ENCODE data around the gene ASB3. TPM values are rescaled to one million over a fixed set of nuclear protein-coding genes. Genes with fewer than 3 reads are reported as not detected.

Gene ASB3
- polyA plus RNA-seq, 2 of the 4 experiments (the other 2 are of a cell fraction), result 13.5 to 35.9 TPM

DNA sequence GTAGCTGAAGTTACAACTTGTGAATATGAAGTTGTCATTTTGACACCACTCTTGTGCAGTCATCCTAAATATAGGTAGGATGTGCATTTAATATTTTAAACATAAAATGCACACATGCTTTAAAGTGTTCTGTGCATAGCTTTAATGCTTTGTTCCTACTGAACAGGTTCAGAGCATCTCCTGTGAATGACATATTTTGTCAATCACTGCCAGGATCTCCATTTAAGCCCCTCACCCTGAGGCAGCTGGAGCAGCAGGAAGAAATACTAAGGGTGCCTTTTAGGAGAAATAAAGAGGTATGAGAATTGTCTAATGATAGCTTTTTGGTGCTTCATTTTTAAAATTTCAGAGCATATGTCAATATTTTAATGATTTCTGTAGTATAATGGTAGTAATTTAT is 14.8 kb upstream of the ASB3 start (continued):
- TF ChIP-seq HEYL (CRISPR knock-in tag; IDR thresholded peaks at IDR 0.05), result no peak

DNA sequence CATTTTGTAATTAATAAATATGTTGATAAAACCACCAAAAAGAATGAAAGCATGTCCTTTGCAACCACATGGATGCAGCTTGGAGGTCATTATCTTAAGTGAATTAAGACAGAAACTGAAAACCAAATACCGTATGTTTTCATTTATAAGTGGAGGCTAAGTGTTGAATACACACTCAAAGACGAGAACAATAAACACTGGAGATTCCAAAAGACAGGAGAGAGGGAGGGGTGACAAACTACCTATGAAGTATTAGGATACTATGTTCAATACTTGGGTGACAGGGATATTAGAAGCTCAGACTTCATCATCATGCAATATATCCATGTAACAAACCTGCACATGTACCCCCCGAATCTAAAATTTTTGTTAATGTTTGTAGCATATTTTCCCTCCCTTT is 7.1 kb upstream of the ASB3 start:
- no peak overlapping the region for H3K4me2 ChIP-seq
- H3K4me1 ChIP-seq, result no peaks in the 10 kb centered on the region; the same call in 2 of the 3 replicates
- no peak overlapping the region for H3K27ac ChIP-seq
- TF ChIP-seq BHLHE40 (IDR thresholded peaks at IDR 0.05; ENCODE audit: low read depth, low read length) (no peak), NPAS2 (CRISPR knock-in tag; IDR thresholded peaks at IDR 0.05; ENCODE audit: borderline replicate concordance) (no peak), ZSCAN20 (CRISPR knock-in tag; IDR thresholded peaks at IDR 0.05) (no peak), RCOR1 (IDR thresholded peaks at IDR 0.05; ENCODE audit: low read depth, low read length) (no peak), PBX3 (IDR thresholded peaks at IDR 0.05) (no peak), KDM1A (IDR thresholded peaks at IDR 0.05; ENCODE audit: low read depth) (no peak), CHD2 (IDR thresholded peaks at IDR 0.05; ENCODE audit: low read length, partially characterized antibody) (no peak), REST (IDR thresholded peaks at IDR 0.05) (no peak), RARB (CRISPR knock-in tag; IDR thresholded peaks at IDR 0.05) (no peak)
- TF ChIP-seq, protein P1, sequence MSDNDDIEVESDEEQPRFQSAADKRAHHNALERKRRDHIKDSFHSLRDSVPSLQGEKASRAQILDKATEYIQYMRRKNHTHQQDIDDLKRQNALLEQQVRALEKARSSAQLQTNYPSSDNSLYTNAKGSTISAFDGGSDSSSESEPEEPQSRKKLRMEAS (IDR thresholded peaks at IDR 0.05), result no peak
- TF ChIP-seq, protein P2, sequence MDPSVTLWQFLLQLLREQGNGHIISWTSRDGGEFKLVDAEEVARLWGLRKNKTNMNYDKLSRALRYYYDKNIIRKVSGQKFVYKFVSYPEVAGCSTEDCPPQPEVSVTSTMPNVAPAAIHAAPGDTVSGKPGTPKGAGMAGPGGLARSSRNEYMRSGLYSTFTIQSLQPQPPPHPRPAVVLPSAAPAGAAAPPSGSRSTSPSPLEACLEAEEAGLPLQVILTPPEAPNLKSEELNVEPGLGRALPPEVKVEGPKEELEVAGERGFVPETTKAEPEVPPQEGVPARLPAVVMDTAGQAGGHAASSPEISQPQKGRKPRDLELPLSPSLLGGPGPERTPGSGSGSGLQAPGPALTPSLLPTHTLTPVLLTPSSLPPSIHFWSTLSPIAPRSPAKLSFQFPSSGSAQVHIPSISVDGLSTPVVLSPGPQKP (IDR thresholded peaks at IDR 0.05; ENCODE audit: low read depth, low read length), result no peak
- TF ChIP-seq, protein P3, sequence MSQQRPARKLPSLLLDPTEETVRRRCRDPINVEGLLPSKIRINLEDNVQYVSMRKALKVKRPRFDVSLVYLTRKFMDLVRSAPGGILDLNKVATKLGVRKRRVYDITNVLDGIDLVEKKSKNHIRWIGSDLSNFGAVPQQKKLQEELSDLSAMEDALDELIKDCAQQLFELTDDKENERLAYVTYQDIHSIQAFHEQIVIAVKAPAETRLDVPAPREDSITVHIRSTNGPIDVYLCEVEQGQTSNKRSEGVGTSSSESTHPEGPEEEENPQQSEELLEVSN (IDR thresholded peaks at IDR 0.05; ENCODE audit: borderline replicate concordance, low read depth), result no peak
- no peak for ATAC-seq
- H3K9me3 ChIP-seq, result no peaks in the 10 kb centered on the region
- no peak for DNase-seq (ENCODE audit: low read depth in 1 of 2, low spot score in 1 of 2)
- no peak overlapping the region for H3K4me3 ChIP-seq
- FAIRE-seq, result no peak
- CTCF ChIA-PET, result no interaction called here
- WGBS (ENCODE audit: missing lambda C conversion rate), result 88% methylated on average over 3 of the region's 3 CpGs
- POLR2A ChIA-PET, result no interaction called here

GRCh38 chr2:53793261-53793660 is 6.5 kb upstream of the ASB3 start:
- Histone ChIP-seq H3K27ac (no peak overlapping the region), H3K4me1 (peaks cover 6% of the 10 kb centered on the region; the same call in 1 of the 3 replicates), H3K4me2 (no peak overlapping the region), H3K9me3 (no peaks in the 10 kb centered on the region), H3K4me3 (no peak overlapping the region)
- DNase-seq (ENCODE audit: low read depth in 1 of 2, low spot score in 1 of 2) (no peak), FAIRE-seq (no peak), ATAC-seq (no peak)
- POLR2A ChIA-PET, result no interaction called here
- WGBS (ENCODE audit: missing lambda C conversion rate), result 92% methylated on average over 3 of the region's 3 CpGs
- TF ChIP-seq, protein P4, sequence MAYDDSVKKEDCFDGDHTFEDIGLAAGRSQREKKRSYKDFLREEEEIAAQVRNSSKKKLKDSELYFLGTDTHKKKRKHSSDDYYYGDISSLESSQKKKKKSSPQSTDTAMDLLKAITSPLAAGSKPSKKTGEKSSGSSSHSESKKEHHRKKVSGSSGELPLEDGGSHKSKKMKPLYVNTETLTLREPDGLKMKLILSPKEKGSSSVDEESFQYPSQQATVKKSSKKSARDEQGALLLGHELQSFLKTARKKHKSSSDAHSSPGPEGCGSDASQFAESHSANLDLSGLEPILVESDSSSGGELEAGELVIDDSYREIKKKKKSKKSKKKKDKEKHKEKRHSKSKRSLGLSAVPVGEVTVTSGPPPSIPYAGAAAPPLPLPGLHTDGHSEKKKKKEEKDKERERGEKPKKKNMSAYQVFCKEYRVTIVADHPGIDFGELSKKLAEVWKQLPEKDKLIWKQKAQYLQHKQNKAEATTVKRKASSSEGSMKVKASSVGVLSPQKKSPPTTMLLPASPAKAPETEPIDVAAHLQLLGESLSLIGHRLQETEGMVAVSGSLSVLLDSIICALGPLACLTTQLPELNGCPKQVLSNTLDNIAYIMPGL (CRISPR knock-in tag; IDR thresholded peaks at IDR 0.05; ENCODE audit: borderline replicate concordance), result no peak
- no peak for TF ChIP-seq ZSCAN20 (CRISPR knock-in tag; IDR thresholded peaks at IDR 0.05)
- CTCF ChIA-PET, result no interaction called here
